ENCODE data around the gene DNAJB9. TPM values are rescaled to one million over a fixed set of nuclear protein-coding genes. Genes with fewer than 3 reads are reported as not detected.

DNAJB9 gene
- total and polyA plus RNA-seq, 2 of the 8 experiments (the other 6 are each of a cell fraction or from before 2014, with no cell fraction given), result 1.8 to 9.7 TPM

- peak; percentile 98 for TF ChIP-seq CHD7 (IDR thresholded peaks at IDR 0.05; ENCODE audit: insufficient replicate concordance, low read length)
These were observed 28.2 kb upstream of the DNAJB9 start (continued) for GRCh38 chr7:108541478-108541877.
